ENCODE measurements around the gene NEK4.
A peak's percentile ranks its signal among the peaks of the same experiment; 100 is the strongest.
"Not testable (repeated sequence)": the region's sequence is repeated elsewhere in the genome, so short reads cannot be mapped to it uniquely, and the experiment has no call there.

The NEK4 gene

DNA sequence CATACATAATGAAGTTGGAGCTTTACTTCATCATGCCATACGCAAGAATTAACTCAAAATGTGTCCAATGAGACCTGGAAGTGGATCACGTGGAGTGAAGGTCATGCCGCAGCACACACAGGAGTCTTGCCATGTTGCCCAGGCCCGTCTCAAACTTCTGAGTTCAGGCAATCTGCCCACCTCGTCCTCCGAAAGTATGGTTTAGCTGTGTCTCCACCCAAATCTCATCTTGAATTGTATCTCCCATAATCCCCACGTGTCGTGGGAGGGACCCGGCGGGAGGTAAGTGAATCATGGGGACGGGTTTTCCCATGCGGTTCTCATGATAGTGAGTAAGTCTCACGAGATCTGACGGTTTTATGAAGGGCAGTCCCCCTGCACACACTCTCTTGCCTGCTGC lies 39.1 kb downstream of the NEK4 start:
- no peak for DNase-seq (ENCODE audit: low spot score)

DNA sequence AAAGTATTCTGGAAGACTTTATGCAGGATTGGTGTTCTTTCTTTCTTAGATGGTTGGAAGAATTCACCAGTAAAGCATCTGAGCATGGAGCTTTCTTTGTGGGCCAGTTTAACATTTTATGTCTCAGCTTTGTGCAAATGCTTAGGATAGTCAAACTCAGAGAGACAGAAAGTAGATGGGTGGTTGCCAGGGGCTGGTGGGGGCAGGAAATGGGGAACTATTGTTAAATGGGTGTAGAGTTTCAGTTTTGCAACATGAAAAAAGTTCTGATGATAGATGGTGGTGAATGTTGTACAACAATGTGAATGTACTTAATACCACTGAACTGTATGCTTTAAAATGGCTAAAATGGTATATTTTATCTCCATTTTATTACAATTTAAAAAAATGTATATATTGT lies 40.1 kb downstream of the NEK4 start:
- DNase-seq (ENCODE audit: low spot score): no peak

DNA sequence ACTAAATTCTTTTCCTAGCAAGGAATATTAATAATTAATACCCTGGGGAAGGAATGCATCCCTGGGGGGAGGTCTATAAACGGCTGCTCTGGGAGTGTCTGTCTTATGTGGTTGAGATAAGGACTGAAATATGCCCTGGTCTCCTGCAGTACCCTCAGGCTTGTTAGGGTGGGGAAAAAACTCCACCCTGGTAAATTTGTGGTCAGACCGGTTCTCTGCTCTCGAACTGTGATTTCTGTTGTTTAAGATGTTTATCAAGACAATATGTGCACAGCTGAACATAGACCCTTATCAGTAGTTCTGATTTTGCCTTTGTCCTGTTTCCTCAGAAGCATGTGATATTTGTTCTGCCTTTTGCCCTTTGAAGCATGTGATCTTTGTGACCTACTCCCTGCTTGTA lies 42.0 kb downstream of the NEK4 start:
- DNase-seq (ENCODE audit: low spot score): not testable (repeated sequence)

DNA sequence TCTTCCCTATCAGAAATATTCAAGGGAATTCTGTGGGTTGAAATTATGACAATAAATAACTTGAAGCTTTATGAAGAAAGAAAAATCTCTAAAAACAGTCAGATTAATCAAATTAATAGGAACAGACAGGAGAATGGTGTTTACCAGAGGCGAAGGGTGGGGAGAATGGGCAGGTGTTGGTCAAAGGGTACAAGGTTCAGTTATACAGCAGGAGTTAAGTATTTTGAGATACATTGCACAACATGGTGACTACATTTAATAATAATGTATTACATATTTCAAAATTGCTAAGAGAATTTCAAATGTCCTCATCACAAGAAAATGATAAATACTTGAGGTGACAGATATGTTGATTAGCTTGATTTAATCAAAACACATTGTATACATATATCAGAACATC lies 46.2 kb downstream of the NEK4 start:
- no peak for DNase-seq (ENCODE audit: low spot score)

DNA sequence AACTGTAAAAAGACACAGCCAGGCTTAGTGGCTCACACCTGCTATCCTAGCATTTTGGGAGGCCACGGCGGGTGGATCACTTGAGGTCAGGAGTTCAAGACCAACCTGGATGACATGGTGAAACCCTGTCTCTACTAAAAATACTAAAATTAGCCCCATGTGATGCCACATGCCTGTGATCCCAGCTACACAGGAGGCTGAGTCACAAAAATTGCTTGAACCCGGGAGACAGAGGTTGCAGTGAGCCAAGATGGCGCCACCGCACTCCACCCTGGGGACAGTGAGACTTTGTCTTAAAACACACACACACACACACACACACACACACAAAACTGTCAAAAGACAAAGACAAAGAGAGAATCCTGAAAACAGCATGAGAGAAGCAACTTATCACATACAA lies 46.8 kb downstream of the NEK4 start:
- DNase-seq (ENCODE audit: low spot score): no peak

DNA sequence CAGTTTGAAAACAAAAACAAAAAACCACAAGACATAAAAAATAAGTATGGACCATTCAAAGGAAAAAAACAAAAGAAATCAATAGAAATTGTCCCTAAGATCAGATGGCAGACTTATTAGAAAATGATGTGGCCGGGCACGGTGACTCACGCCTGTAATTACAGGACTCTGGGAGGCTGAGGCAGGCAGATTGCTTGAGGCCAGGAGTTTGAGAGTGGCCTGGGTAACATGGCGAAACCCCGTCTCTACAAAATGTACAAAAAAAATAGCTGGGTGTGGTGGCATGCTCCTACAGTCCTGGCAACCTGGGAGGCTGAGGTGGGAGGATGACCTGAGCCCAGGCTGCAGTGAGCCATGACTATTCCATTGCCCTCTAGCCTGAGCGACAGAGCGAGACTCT lies 48.2 kb downstream of the NEK4 start:
- DNase-seq (ENCODE audit: low spot score): no peak

DNA sequence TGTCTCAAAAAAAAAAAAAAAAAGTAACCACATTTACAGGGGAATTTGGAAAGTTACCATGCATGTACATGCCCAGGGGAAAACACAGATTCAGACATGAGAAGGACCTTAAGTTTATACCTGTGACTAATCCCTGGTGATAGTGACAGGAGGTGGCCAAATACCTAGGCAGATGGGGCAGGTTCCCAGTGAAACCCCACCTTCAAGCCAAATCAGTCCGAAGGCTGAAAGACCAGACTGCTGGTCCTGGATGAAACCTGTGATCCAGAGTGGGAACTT lies 49.1 kb downstream of the NEK4 start:
- no peak for DNase-seq (ENCODE audit: low spot score)

DNA sequence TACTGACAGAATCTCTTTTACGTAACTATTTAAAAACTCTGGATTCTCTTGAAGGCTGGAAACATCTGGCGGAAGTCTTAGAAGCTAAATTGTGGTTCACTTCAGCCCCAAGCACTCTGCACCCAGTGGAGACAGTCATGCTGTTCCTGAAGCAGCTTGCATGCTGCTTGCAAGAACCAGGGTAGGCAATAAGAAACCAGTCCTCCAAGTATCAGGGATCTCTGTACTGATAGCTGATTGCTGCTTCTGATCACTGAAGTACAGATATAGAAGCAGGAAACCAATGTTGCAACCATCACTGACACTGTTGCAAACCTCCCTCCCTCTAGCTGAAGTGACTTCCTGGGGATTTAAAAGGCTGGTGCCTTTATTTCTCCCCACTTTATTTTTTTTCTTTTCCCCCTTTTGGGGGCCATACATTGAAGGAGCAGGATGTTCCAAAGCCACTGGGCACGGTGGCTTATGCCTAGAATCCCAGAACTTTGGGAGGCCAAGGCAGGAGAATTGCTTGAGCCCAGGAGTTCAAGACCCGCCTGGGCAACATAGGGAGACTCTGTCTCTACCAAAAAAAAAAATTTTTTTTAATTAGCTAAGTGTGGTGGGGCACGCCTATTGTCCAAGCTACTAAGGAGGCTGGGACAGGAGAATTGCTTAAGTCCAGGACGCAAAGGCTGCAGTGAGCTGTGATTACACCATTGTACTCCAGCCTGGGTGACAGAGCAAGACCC lies 49.6 kb downstream of the NEK4 start:
- DNase-seq (ENCODE audit: low spot score): no peak

DNA sequence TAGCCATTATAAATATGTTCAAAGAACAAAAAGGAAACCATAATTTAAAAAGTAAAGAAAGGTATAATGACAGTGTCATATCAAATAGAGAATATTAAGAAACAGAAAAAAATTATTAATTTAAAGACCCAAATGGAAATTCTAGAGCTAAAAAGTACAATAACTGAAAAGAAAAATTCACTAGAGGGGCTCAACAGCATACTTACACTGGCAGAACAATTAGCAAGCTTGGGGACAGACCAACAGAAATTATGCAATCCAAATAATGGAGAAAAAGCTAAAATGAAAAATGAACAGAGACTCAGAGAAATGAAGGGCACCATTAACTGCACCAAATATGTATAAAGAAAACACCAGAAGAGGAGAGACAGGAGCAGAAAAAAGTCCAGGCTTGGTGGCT lies 51.1 kb downstream of the NEK4 start:
- no peak for DNase-seq (ENCODE audit: low spot score)

DNA sequence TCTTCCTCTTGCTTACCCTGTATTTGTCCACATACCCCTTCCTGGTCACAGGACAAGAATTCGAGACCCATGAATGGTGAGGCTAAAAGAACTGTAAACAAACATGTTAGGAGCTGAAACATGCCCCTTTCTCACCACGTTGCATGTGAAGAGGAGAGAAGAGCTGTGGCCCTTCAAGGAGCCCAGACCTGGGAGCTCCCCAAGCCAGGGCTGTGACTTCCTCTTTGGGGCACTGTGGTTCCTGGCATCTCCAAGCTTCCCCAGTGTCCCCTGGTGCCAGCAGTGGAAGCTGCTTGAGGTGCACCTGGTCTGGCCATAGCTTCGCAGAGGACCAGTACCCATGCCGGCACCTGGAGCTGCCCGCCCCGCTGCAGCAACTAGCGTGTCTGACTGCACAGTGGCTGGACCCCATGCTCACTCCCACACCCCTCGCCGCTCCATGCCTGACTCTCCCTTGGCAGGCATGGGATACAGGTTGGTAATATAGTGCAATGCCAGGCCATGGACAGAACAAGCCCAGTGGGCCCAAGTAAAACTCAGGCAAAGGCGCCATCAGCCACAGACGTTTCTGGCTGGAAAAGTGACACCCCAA lies 54.9 kb downstream of the NEK4 start:
- no peak for DNase-seq (ENCODE audit: low spot score)

DNA sequence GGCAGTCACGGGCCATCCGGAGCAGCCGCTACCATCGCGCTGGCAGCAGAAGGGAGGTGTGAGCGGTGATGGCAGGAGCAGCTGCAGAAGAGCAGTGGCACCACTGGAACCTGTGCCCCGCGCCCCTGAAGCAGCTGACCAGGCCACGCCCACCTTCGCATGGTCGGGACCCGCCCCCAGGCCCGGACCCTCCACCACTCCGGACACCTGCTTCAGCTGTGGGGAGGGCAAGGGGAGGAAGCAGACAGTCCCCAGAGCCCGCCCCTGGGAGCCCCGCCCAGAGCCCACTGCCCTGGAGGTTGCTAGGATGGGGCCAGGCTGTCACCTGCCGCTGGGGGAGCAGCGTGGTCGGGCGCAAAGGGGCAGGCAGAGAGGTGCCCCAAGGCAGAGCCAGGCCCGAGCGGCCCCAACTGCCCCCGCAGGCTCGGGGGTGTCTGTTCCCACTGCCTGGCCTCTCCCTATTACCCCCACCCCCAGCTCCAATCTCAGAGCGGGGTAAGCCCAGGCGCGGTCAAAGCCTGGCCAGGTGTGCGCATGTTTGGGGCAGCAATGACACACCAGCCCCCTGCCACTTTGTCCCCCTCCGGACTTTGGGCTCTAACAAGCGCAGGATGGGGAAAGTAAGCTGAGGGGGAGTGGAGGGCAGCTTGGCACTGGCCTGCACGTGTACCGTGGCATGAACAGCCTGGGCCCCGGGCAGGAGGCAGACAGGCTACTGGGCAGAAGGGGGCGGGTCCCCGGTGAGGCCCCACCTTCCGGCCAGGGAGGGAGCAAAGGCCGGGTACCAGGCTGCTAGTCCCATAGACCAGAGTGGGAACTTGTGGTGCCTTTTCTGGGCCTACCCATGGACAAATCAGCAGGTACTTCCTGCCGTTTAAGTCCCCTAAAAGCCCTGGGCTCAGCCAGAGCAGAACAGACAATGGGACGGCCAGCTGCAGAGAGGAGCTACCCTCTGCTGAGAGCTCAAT lies 56.1 kb downstream of the NEK4 start:
- DNase-seq (ENCODE audit: low spot score): no peak

DNA sequence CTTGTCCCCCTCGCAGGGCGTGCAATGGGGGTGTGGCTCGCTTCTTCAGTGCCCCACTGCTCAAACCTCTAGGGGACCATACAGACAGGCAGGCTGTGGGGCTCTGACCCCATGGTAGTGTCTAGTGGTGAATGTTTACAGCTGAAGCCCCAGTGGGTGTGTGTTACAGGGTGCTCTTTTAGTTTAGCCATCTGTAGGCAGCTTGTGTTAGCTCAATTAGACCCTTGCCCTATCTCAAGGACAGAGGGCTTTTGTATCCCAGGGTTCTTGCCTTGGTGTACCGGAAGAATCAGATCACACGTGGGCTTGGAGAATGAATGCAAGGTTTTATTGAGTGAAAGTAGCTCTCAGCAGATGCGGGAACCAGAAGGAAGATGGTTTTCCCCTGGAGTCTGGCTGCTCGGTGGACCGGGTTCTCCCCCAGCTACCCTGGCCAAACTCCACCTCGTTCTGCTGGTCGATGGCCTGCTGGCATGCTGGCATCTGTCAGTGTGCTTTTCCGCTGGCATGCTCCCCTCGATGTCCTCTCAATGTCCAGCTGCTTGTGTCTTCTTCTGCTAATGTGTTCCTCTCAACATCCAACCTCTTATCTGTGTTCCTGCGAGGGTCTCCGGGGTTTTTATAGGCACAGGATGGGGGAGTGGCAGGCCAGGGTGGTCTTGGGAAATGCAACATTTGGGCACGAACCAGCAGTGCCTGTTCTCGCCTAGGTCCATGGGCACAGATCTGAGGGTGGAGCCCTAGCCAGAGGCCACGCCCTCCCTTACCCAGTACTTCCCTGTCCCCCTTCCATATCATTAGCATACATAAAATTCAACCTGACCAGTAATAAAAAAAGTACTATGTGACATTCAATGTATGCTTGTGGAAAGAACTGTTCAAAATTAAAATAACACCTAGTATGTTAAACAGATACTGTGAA lies 58.2 kb downstream of the NEK4 start:
- DNase-seq (ENCODE audit: low spot score): no peak

DNA sequence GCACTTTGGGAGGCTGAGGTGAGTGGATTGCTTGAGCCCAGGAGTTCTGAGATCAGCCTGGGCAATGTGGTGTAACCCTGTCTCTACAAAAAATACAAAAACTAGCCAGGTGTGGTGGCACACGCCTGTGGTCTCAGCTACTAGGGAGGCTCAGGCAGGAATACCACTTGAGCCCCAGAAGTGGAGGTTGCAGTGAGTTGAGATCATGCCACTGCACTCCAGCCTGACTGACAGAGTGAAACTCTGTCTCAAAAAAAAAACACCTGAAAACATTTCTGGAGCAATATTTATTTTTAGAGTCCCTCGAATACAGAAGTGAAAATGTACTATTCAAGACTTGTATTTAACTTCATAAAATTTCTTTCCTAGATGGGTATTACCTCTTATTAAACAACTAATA lies 60.2 kb downstream of the NEK4 start:
- no peak for DNase-seq (ENCODE audit: low spot score)

DNA sequence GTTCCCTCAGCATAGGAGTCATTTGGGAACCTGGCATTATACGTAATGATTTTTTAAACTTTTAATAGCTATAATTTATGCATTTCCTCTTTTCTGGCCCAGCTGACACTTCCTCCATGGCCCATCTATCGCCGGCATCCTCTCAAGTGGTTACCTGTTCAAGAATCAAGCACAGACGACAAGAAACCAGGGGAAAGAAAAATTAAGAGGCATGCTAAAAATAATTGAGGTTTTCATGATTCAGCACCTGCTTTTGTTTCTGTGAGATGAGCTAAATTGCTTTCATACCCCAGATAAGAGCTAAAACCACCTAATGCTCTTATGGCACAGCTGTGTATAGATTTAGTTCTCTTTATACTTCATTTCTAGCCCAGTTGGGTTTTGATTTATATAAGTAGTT lies 63.2 kb downstream of the NEK4 start:
- no peak for DNase-seq (ENCODE audit: low spot score)

DNA sequence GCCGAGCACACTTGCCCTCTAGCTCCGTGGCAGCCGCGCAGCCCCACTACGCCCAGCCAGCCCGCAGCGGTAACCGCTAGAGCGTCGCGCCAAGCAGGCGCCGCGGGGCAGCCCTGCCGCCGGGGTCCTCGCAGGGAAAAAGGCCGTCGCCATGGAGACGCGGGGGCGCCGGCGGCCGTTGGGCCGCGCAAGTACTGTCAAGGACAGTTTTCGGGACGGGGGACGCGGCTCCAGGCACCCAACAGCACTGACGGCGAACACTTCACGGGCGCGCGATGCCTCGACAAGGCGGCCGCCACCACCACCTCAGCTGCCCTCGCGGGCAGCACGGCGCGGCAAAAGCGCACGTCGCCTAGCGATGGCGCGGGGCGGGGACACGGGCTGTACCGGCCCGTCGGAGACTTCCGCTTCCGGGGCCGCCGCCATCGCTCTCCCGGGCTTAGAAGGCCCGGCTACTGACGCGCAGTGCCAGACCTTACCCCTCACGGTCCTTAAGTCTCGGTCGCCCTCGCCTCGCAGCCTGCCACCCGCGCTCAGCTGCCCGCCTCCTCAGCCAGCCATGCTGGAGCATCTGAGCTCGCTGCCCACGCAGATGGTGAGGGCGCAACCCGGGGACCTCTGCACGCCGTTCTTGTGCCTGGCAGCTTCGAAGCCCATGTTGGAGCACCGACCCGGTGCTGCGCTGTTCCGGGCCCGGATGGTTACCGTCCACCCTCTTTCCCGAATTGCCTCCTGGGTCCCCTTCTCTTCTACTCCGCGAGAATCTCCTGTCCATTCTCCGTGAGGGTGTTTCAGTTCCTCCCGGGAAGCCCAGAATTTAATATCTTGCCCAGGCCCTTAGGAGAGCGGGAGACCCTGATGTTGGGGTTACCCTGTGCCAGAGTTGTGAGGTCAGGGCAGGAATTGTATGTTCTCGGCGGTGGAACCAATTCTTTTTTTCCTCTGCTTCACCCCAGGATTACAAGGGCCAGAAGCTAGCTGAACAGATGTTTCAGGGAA lies 64.8 kb downstream of the NEK4 start, which contains the start of the genes GLT8D1 and SPCS1:
Gene GLT8D1, minus strand, starts transcription at position 104 of the 999 bp plus-strand sequence. CDS start 5,331 bp downstream, outside the sequence.
Gene SPCS1, plus strand, starts transcription at position 419 of the 999 bp plus-strand sequence. Its CDS starts 141 bp downstream, at position 560.
- DNase-seq (ENCODE audit: low spot score): peak; percentile 95

DNA sequence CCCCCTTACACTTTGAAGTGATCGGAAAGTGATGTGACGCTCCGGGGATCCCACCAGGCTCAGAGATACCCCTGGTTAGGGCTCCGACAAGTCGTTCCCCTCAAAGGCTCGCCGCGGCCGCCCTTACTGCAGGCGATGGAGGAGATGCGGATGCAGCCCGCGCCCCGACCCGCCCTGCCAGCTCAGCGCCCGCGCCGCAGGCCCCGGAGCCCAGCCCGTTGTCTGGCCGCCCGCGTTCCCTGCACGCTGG lies 65.4 kb downstream of the NEK4 start:
- DNase-seq (ENCODE audit: low spot score): no peak

DNA sequence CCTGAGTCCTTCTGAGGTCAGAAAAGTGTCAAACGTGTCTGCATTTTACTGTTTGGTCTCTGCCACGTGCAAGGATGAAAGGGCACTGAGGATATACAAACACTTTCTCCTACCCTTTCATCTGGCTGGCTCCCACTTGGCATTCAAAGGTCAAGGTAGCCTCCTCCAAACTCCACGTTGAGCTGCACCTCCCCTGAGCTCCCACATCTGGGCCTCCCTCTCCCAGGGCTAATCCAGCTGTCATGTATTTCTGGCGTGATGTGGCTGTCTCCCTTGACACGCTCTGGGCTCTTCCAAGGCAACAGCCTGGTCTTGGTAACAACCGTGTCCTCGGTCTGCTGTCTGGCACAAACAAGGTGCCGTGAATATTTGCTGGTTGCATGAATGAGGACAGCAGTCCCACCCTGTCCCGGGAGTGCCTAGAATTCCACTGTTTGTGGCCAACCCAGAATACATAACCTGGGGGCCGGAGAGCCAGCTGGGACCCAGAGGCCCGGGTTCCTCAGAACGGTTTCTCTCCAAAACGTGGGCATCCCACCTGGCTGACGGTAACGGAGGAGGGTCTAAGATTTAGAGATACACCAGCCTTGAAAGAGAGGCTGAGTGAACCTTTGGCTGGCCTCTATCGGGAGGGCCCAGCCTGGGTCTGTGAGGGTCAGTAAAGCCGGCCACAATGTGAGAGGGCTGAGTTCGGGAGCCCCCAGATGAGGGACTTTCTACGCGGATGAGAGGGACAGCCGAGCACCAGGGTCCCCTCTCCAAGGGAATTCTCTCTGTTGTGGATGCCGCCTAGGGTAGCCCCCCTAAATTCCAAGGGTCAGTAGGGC lies 65.9 kb downstream of the NEK4 start:
- peak; percentile 51 for DNase-seq (ENCODE audit: low spot score)

DNA sequence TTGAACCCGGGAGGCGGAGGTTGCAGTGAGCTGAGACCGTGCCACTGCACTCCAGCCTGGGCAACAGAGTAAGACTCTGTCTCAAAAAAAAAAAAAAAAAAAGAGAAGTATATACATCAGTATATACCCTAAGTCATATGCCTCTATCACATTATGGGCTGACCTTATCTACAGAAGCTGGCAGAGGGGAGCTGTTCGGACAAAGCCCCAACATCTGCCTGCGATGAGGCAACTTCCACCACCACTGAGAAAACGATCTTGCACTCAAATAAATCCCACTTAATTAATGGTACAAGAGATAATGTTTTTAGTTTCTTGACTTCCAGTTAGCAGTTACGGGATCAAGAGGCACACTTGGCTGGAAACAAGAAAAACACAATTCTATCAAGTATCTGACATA lies 67.4 kb downstream of the NEK4 start:
- DNase-seq (ENCODE audit: low spot score): no peak

DNA sequence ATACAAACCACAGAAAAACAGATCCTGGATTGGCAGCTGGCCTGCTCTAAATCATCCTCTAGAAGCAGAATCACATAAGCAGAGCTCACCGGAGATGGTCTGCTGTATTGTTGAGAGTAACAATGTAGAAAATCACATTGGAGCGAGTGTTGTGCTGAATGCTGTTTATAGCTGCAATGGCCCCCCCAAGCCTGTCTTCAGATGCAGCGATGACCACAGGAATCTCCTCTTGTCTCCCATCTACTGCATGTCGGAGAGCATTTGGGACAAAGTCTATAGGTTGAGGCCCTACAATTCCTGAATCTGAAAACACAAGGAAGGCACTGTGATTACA lies 73.1 kb downstream of the NEK4 start:
- DNase-seq (ENCODE audit: low spot score): no peak

Measured in GM03348 (cell line).